NK-92 (cell line): ENCODE results near the gene YIPF3.
"Not testable (repeated sequence)": the region's sequence is repeated elsewhere in the genome, so short reads cannot be mapped to it uniquely, and the experiment has no call there.

Experiments used
- DNase-seq: peaks from one replicate; lab custom pipeline; 2025; ENCODE audit not compliant: unreplicated experiment; lab: John Stamatoyannopoulos, UW

The YIPF3 gene

GRCh38 chr6:43467265-43467664, 49.5 kb downstream of the YIPF3 start:
- DNase-seq: not testable (repeated sequence)

- DNase-seq: no peak
Observed at GRCh38 chr6:43465948-43466347, 50.8 kb downstream of the YIPF3 start.

- no peak for DNase-seq
Observed at GRCh38 chr6:43464337-43464736, 52.4 kb downstream of the YIPF3 start.

- DNase-seq: no peak
Observed at GRCh38 chr6:43461936-43462335, 54.8 kb downstream of the YIPF3 start.
